Body of pancreas (tissue), 4 donors: Measurements from ENCODE around the gene GJC2.

Experiments
- CTCF ChIP-seq, 7 experiments: fragments of 450-650 bp in 4 of 7; fragments of 200-600 bp in 3 of 7; sonication (generic) in 3 of 7; IDR thresholded peaks; one replicate each; pipeline ENCODE4 v1.5.1; 2016 to 2019; ENCODE audit warnings: antibody characterized with exemption in 7 of 7
- POLR2A ChIP-seq, 3 donors: fragments of 450-650 bp; IDR thresholded peaks; one replicate each; pipeline ENCODE4 v1.6.1; 2016; ENCODE audit warnings: antibody characterized with exemption in 3 of 3, mild to moderate bottlenecking in 2 of 3

- TF ChIP-seq CTCF (IDR thresholded peaks at IDR 0.05) (no peak), POLR2A (IDR thresholded peaks at IDR 0.05) (no peak)
Observed at GRCh38 chr1:228176024-228176395, 26.3 kb downstream of the GJC2 start.
